ENCODE results near the gene RSPH1.

Gene RSPH1

DNA sequence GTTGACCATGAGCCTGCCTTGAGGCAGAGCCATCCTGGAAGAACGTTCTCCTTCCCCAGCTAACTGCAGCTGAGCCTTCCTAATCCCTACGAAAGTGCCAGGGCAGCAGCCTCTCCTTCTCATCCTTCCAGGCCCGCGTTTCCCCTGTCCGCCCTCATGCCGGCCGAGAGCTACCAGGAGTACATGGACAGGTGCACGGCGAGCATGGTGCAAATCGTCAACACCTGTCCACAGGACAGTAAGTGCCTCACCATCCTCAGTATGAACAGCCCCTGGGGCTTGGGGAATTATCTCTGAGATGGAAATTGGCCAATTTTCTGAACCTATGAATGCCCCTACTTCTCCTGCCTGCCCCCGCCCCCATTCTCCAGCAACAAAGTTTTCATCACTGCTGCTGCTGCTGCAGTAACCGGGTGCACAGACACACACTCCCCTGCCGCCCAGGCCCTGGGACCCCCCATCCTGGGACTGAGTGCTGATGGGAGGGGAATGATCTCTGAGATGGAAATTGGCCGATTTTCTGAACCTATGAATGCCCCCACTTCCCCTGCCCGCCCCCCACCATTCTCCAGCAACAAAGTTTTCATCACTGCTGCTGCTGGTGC lies 52.7 kb downstream of the RSPH1 start:
- no peak for DNase-seq

DNA sequence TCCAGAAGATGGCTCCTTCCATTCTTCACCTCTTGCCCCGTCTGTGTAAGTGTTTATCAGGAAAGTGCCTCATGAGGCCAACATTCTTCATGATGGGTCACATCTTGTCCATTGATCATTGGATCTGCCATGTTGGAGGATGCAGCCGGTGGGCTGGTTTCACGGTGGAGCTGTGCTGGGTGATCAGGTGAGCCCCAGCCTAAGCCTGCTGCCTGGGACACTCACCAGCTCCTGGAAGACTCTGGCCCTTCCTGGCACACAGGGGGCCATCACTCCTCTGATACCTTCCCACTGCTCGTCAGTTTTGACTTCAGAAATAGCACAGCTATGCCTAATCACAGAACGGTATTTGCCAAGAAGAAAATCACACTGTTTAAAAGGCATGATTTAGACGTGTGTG lies 54.1 kb downstream of the RSPH1 start:
- no peak for DNase-seq

DNA sequence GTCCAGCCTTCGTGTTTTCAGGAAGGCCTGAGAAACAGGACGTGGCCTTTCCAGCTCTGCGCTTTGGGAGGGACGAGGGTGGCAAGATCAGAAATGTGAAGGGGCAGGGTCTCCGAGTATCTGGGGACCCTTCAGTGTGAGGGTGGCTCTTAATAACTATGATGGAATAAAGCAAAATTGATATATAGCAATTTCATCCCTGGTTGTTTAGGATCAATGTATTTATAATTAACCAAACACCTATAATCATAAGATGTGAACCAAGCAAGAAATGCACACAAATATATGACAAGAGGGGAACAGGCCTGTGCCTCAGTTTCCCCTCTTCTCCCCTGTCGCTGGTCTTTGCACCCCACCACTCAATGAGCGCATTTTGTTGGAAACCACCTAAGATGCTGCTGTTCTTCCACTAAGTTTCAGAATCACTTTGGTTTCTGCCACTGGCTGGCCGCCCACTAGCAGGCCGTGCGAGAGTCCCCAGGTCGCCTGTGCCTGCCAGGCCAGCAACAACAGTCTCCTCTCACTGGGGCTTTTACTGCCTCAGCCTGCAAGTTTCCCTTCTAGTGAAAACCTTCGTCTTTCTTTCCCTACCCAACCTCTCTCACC lies 55.7 kb downstream of the RSPH1 start:
- no peak for DNase-seq

DNA sequence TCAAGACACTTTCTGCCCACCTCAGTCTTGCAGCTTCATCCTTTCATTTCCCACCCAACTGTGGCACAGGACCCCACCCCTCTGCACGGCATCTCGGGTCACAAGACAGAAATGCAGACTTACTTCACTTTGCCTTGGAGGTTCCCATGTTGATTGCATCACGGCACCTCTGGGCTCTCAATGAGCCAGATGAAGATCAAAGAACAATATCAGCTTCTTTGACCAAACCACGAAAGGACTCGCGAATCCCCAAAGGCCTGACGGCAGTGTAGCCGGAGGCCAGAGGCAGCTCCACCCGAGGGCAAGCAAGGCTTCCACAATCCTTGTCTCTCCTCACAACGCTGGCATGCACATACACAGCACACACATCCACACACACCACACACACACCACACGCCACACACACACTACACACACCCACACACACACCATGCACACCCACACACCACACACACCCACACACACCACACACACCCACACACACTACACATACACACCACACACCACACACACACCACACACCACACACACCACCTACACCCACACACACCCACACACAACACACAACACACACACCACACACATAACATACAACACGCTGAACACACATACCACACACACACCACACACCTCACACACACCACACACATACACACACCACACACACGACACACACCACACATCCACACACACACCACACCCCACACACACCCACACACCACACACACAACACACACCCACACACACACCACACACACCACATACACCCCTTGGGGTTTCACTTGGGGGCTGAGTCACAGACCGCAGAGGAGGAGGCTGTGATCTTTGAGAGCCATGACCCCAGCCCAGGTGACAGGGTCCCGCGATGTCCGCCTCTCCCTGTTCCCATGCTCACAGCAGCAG lies 56.5 kb downstream of the RSPH1 start:
- DNase-seq, result no peak

DNA sequence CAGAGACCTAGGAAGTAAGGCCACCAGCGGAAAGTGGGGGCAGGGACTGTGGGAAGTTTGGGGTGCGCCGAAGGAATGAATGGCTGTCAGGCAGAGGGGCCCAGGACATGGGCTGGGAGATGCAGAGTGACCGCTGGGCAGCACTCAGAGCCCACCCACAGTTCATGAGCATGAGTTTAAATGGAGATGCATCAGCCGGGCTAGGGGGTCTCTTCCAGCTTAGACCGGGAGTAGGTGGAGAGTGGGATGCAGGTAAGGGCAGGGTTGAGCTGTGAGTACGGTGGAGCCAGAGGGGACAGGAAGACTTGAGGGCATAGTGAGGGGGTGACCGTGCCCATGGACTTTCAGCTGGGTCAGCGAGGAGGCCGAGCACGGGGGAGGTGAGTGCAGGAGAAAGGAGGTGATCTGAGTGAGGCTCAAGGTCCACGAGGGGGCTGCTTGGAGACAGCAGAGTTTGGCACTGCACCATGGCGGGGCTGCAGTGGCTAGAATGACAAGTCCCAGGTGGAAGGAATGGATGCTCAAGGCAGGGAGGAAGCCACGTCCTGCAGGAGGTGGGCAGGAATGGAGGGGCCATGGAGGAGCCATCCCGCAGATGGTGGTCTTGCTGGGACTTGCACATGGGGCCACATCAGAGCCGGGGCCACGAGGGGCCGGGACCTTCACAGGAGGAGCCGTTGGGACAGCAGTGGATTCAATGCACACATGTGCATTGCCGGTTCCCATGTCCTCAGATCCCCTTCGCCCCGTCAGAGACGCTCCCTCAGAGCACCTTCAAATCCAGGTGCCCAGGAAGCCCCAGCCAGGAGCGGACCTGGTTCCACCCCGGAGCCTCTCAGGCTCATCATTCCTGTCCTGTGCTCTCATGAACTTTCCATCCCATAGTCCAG lies 57.5 kb downstream of the RSPH1 start:
- DNase-seq, result no peak

DNA sequence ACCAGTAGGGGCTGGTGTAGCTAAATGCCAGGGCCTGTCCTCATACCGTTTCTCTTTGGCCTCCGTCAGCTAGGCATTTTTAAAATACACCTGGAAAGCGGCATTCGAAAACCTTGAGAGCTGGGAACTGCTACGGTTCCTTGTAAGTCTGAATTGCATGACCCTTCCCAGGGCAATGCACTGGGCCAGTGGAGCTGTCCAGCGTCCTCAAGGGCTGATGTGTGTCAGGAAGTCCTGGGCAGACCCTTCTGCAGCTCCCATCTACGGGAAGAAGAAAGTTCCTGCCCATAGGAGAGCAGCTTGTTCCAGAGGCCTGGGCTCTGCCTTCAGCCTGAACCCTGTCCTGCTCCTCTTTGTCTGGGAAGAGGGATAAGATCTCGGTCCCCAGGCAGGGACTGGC lies 58.2 kb downstream of the RSPH1 start:
- no peak for DNase-seq

DNA sequence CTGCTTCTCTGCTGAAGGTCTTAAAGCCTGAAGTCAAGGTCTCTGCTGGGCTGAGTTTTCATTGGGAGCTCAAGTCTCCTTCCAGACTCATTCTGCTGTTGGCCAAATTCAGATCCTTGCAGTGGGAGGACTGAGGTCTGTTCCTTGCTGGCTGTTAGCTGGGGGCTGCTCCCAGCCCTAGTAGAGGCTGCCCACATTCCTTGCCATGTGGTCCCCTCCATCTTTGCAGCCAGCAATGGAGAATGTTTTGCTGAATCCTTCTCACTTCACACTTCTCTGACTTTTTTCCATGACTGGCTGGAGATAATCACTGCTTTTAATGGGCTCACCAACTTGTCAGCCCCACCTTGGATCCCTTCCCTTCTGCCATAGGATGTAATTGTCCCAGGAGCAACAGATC lies 59.1 kb downstream of the RSPH1 start:
- no peak for DNase-seq

DNA sequence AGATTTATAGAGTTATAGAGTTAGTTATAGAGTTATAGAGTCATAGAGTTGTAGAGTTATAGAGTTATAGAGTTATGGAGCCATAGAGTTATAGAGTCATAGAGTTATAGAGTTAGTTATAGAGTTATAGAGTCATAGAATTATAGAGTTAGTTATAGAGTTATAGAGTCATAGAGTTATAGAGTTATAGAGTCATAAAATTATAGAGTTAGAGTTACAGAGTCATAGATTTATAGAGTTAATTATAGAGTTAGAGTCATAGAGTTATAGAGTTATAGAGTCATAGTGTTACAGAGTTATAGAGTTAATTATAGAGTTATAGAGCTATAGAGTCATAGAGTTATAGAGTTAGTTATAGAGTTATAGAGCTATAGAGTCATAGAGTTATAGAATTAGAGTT lies 60.2 kb downstream of the RSPH1 start:
- DNase-seq, result no peak

DNA sequence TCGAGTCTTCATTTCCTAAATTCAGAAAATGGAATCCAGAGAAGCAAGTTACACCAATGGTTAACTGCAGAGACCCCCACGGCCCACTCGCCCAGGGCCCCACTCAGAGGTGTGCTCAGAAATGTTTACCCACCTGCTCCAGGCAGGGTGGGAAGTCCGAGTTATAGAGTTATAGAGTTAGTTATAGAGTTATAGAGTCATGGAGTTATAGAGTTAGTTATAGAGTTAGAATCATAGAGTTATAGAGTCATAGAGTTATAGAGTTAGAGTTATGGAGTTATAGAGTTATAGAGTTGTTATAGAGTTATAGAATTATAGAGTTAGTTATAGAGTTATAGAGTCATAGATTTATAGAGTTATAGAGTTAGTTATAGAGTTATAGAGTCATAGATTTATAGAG lies 60.6 kb downstream of the RSPH1 start:
- no peak for DNase-seq

DNA sequence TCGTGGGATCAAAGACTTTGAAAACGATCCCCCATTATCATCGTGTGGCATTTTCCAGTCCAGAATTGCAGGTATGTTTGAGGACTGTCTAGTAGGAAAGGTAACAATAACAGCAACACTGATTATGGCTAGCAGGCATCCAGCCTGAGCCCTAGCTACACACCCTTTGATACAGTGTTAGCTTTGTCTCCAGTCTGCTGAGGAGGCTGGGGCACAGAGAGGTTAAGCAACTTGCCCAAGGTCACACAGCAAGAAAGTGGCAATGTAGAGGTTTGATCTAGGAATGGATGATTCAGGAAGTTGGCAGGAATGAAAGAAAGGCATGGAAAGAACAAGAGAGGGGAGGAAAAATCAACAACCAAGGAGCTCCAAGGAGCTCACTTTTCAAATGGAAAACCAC lies 61.1 kb downstream of the RSPH1 start:
- no peak for DNase-seq

DNA sequence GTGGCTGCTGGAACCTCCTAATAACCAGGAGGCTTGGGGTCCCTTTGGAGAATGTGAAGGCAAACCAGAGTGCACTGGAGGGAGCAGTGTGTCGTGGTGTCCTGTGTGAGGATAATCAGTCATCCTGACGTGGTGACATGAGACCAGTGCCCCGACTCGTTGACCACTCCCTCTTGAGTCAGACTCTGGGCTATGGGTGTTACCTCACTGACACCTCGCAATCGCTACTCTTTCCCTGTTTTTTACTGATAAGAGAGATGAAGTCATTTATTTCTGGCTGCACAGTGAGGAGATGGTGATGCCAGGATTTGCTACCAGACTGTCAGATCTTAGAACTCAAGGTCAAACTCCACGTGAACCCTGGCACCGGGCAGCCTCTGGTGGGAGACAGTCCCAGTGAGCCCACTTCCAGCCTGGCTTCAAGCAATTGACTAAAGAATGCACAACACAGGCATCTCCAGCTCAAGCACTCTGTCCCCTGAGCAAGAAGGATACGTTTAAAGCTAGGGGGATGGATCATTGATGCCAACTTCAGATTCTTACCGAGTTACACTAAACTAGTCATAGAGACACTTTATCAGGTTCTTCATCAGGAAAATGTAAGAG lies 62.0 kb downstream of the RSPH1 start:
- no peak for DNase-seq

DNA sequence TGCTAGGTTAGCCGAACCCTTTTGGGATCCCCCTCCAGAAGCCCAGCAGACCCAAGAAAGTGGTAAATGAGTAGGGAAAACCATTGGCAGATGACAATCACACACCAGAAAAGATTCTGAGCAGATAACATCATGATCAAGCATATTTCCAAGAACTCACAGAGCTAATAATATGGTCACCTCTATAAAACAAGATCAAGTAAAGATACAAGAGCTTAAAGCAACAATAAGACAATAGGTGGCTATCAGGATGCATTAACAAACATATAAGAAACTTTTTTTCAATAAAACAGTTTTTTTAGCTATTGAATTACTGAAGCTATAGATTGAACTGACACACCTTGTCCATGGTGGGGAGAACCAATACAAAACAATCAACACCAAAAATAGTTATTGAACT lies 63.3 kb downstream of the RSPH1 start:
- DNase-seq, result no peak

DNA sequence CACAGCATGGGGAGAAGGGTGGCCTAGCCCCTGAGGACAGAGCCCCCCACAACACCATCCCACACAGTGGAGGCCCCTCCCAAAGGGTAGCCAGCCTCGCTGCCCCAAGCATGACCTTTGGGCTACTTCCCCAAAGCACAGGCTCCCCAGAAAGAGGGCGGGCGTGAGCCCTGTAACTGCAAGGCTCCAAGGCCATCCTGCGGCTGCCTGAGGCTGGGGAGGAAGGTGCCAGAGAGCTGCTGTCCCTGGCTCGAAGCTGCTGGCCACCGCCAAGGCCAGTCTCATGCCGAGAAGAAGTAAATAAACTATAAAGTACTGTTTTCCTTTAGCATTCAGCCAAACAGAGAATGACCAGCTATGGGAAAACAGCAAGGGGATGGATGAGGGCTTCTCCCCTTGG lies 64.8 kb downstream of the RSPH1 start:
- no peak for DNase-seq

DNA sequence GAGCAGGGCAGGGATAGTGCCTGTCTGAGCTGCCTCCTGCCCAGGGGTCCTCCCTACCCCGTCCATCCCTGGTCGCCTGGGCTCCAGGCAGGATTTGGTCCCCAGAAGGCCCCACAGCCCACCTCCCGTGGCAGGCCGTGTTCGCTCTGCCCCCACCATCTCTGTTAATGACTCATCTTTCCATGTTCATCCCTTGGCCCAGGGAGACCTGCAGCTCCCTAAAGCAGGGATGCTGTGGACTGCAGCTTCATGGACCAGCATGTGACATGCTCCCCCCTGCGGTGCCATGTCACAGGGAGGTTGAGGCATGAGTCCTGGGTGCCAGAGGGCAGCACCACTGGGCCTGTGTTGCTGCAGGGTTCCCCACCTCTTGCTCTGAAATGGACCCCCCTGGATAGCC lies 65.5 kb downstream of the RSPH1 start:
- DNase-seq, result no peak

DNA sequence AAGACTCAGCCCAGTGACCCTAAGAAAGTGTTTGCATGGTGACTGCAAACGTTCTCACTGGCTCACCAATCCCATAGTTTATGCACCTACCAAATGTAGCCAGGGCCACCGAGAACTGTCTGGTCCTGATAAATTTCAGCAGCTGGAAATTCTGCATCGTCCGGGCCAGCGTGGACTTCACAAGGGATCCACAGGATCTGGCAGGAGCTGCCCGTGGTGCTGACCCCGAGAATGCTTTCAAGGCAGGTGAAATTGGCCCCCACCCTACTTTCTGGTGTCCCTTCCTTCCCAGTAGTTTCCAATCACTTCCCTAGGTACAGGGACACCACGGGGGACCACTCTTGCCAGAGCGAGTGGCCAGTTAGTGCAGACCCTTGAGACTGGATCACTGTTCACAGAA lies 66.2 kb downstream of the RSPH1 start:
- no peak for DNase-seq

DNA sequence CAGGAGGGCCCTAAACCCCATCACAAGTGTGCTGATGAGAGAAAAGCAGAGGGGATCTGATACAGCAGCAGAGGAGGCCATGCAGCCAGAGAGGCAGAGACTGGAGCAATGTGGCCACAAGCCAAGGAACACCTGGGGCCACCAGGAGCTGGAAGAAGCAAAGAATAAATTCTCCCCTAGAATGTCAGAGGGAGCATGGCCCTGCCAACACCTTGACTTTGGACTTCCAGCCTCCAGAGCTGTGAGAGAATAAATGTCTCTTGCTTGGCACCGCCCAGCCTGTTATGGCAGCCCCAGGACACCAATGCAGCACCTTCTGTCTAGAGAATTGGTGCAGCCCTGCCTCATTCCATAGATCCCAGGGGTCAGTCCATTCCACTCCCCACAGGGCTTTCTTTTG lies 67.0 kb downstream of the RSPH1 start:
- no peak for DNase-seq

DNA sequence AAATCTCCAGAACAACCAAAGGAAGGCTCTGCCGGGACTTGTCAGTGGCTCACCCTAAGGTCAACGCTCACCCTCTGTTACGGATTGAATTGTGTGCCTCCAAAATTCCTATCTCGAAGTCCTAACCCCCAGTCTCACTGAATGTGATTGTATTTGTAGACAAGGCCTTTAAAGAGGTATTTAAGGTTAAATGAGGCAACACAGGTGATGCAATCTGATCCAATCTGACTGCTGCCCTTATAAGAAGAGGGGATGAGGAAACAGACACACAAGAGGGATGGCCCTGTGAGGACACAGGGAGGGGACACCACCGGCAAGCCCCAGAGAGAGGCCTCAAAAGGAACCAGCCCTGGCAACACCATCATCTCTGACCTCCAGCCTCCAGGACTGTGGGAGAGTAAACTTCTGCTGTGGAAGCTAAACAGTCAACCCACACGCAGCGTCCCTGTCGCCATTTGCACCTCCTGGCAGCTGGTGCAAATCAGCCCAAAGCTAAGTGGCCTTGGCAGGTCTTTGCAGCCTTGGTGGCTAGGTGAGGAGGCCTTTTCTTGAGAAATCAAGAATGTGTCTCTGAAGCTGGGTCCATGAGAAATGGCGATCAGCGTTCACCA lies 68.1 kb downstream of the RSPH1 start:
- no peak for DNase-seq

DNA sequence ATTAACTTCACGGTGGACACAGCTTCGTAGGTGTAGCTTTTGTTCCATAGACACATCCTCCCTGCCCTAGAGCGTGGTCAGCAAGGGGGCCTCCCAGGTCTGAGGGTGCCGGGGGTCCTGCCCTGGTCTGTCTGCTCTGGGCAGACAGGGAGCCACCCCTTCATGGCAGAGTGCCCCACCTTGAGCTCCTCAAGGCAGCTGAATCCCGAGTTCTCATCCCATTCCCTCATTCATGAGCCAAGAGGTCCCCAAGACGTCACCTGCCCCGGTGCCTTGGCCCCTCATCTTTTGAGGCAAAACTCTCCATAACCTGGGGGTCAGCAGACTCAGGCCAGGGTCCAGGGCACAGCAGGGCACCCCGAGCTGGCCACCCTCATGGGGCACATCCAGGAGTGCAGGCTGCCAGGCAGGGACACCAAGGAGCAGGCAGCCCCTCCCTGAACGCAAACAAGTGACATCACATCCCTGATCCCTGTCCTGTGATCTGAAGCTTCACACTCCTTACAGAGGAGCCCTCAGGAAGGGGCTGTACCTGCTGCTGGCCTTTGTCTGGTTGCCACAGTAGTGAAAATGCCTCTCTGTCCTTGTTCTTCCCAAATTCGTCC lies 69.0 kb downstream of the RSPH1 start:
- DNase-seq, result no peak

DNA sequence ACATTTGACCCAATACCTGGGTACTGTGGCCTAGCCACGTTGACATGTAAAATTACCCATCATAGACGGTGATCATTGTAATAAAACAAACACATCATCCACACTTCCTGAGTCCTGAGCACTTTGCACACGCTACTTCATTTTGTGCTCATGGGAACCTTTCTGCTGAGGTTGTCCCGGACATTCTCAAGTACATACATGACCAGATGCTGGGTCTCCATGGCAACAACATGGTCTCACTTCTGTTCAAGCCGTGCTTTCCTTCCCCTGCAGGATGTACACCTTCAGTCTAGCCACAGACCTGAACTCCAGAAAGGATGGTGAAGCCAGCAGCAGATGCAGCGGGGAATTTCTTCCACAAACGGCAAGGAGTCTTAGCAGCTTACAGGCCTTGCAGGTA lies 69.6 kb downstream of the RSPH1 start:
- DNase-seq, result no peak

DNA sequence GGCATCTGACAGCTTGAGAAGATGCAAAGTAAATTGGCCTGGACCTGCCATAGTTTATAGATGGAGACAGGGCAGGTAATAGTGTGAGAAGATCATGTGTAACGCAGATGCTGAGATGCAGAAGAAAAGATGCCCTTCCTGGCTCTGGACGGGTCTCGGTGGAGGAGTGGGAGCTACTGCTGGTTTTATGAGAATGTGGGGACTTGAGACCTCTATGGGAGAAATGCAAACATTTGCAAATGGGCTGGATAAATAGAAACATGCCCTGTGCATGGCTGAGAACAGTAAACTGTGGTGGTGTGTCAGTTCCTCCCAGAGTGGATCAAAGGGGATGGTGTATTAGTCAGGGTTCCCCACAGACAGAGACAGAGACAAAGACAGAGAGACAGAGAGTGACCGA lies 70.4 kb downstream of the RSPH1 start:
- DNase-seq, result no peak

DNA sequence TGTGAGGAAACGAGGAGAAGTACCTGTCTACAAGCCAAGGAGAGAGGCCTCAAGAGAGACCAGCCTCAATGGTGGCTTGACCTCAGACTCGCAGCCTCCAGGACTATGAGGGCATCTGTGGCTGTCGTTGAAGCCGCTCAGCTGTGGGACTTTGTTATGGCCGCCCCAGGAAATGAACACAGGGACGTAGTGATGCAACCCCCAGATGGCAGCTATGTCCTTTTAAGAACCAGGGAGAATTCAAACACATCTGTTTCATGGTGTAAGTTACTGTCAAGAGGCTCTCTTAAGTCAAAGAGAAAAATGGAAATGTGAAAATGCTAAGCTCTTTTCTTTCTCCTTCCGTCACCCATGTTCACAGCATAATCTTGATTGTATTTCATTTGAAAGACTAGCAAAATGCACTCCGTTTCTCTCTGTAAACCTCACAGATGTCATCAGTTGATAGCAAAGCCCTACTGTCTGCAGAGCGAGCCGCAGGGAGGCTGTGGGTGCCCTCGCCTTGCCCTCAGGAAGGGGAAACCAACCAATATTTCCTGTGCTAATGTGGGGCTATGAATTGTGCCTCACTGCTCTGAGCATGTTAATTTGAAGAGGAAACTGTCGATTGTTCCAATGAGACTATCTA lies 71.0 kb downstream of the RSPH1 start:
- DNase-seq, result no peak

DNA sequence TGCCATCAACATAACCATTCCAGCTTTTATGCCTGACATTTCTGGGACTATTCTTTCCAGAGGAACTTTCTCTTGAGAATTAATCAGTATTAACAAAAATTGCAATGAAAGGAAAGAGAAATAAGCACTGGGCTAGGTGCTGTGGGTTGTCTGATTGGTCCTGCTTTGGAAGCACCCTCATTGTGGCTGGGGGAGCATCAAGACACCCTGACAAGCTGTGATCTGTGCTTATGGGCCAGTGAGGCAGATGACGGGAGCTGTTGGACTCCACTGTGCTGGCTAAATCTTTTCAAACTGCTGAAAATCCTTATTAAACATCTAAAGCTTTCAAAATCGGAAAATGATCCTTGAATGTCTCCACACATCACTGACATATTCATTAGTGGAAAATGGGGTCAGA lies 72.3 kb downstream of the RSPH1 start:
- no peak for DNase-seq

Measured in COR-L47 (cell line).